ENCODE data around the gene OR14I1. TPM values are rescaled to one million over a fixed set of nuclear protein-coding genes. Genes with fewer than 3 reads are reported as not detected.
A peak's percentile ranks its signal among the peaks of the same experiment; 100 is the strongest.

Gene OR14I1
- total RNA-seq, result not detected in 2 replicates

- TF ChIP-seq CTCF (IDR thresholded peaks at IDR 0.05), result no peak
- no peaks in the 10 kb centered on the region for H3K9me3 Mint-ChIP-seq
- ATAC-seq (ENCODE audit: low read depth) (no peak), DNase-seq (no peak)
- no peak within 1 kb of the TSS for H3K27ac Mint-ChIP-seq
- intact Hi-C loops (cut with micrococcal nuclease), result loop anchor here (1.0 to 5.0 kb wide), 2 partner anchors 105 to 460 kb away; no protein-coding TSS in a partner anchor
- POLR2A ChIA-PET, result no interaction called here
- no peaks in the 10 kb centered on the region for H3K36me3 Mint-ChIP-seq (ENCODE audit: low read depth)
- H3K27me3 Mint-ChIP-seq, result no peaks in the 10 kb centered on the region
- no peak within 1 kb of the TSS for H3K4me3 Mint-ChIP-seq
- H3K4me1 Mint-ChIP-seq, result peaks cover 4% of the 10 kb centered on the region
- CTCF ChIA-PET, result interaction anchor here (1.2 kb wide), 1 partner anchor 105 kb away, joined by 3 read pairs; no protein-coding TSS in a partner anchor
Observed at GRCh38 chr1:248702714-248703113, at the start of gene OR14I1. TSS of gene OR14I1 (minus strand) at chr1:248702766.

- no peak for ATAC-seq (ENCODE audit: low read depth)
- no peaks in the 10 kb centered on the region for H3K9me3 Mint-ChIP-seq
- H3K36me3 Mint-ChIP-seq (ENCODE audit: low read depth), result no peaks in the 10 kb centered on the region
- peak overlapping the region; percentile 16 for H3K27ac Mint-ChIP-seq
- peaks cover 16% of the 10 kb centered on the region for H3K4me1 Mint-ChIP-seq
- H3K4me3 Mint-ChIP-seq, result no peak overlapping the region
- no peak for DNase-seq
- POLR2A ChIA-PET, result no interaction called here
- CTCF ChIA-PET, result no interaction called here
- TF ChIP-seq CTCF (IDR thresholded peaks at IDR 0.05), result no peak
- H3K27me3 Mint-ChIP-seq, result no peaks in the 10 kb centered on the region
- intact Hi-C loops (cut with micrococcal nuclease), result loop anchor here (5.0 kb wide), 1 partner anchor 41 kb away; no protein-coding TSS in a partner anchor
Observed at GRCh38 chr1:248751635-248752034, 49.1 kb upstream of the OR14I1 start.

- ChIA-PET POLR2A (no interaction called here), CTCF (no interaction called here)
- intact Hi-C loops (cut with micrococcal nuclease), result loop anchor here (5.0 kb wide), 1 partner anchor 41 kb away; no protein-coding TSS in a partner anchor
- Mint-ChIP-seq H3K4me1 (peaks cover 16% of the 10 kb centered on the region), H3K27me3 (peaks cover 1% of the 10 kb centered on the region), H3K4me3 (no peak overlapping the region), H3K27ac (no peak overlapping the region), H3K9me3 (no peaks in the 10 kb centered on the region), H3K36me3 (ENCODE audit: low read depth) (no peaks in the 10 kb centered on the region)
- DNase-seq, result no peak
- TF ChIP-seq CTCF (IDR thresholded peaks at IDR 0.05), result no peak
- ATAC-seq (ENCODE audit: low read depth), result no peak
Observed at GRCh38 chr1:248751142-248751541, 48.6 kb upstream of the OR14I1 start.

- ATAC-seq (ENCODE audit: low read depth), result no peak
- Mint-ChIP-seq H3K27me3 (peaks cover 1% of the 10 kb centered on the region), H3K27ac (no peak overlapping the region)
Observed at GRCh38 chr1:248750496-248750895, 47.9 kb upstream of the OR14I1 start.

GRCh38 chr1:248748211-248748610 lies 45.6 kb upstream of the OR14I1 start:
- Mint-ChIP-seq H3K27me3 (peaks cover 1% of the 10 kb centered on the region), H3K27ac (no peak overlapping the region), H3K4me3 (no peak overlapping the region), H3K4me1 (peaks cover 16% of the 10 kb centered on the region), H3K36me3 (ENCODE audit: low read depth) (no peaks in the 10 kb centered on the region), H3K9me3 (no peaks in the 10 kb centered on the region)
- intact Hi-C loops (cut with micrococcal nuclease), result no loop called here
- POLR2A ChIA-PET, result no interaction called here
- TF ChIP-seq CTCF (IDR thresholded peaks at IDR 0.05), result no peak
- CTCF ChIA-PET, result no interaction called here
- ATAC-seq (ENCODE audit: low read depth), result no peak
- no peak for DNase-seq

More at GRCh38 chr1:248750496-248750895, 47.9 kb upstream of the OR14I1 start:
- DNase-seq, result no peak
- H3K9me3 Mint-ChIP-seq, result no peaks in the 10 kb centered on the region
- peaks cover 16% of the 10 kb centered on the region for H3K4me1 Mint-ChIP-seq
- intact Hi-C loops (cut with micrococcal nuclease), result loop anchor here (5.0 kb wide), 1 partner anchor 42 kb away; no protein-coding TSS in a partner anchor
- CTCF ChIA-PET, result no interaction called here
- H3K4me3 Mint-ChIP-seq, result no peak overlapping the region
- POLR2A ChIA-PET, result no interaction called here
- no peaks in the 10 kb centered on the region for H3K36me3 Mint-ChIP-seq (ENCODE audit: low read depth)
- TF ChIP-seq CTCF (IDR thresholded peaks at IDR 0.05), result no peak

All from activated B cell treated with CpG ODN at 0.5 μM for 24 hours (primary cell).